AG20443 (cell line): ENCODE results near the gene SCN1B.
"Not testable (repeated sequence)": the region's sequence is repeated elsewhere in the genome, so short reads cannot be mapped to it uniquely, and the experiment has no call there.

Source experiments
- DNase-seq: peaks from one replicate; pipeline ENCODE4 v3.0.0; 2012; ENCODE audit warnings: low spot score, mixed read lengths

The SCN1B gene

GRCh38 chr19:35017507-35017906 lies 12.8 kb upstream of the SCN1B start:
- DNase-seq = no peak

DNA sequence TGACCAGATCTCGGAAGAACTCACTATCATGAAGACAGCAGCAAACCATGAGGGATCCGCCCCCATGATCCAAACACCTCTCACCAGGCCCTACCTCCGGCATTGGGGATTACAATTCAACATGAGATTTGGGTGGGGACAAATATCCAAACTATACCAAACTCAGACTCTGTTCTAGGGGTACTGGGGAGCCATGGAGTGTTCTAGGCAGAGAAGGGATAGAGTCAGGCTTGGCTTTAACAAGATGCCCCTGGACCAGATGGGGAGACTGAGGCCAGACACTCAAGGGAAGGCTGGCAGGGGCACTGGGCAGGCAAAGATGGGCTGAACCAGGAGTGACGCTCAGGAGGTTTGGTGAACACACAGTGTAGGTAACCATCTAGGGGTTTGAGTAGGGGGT lies 11.9 kb upstream of the SCN1B start:
- no peak for DNase-seq

GRCh38 chr19:35019144-35019543 lies 11.1 kb upstream of the SCN1B start:
- DNase-seq = no peak

DNA sequence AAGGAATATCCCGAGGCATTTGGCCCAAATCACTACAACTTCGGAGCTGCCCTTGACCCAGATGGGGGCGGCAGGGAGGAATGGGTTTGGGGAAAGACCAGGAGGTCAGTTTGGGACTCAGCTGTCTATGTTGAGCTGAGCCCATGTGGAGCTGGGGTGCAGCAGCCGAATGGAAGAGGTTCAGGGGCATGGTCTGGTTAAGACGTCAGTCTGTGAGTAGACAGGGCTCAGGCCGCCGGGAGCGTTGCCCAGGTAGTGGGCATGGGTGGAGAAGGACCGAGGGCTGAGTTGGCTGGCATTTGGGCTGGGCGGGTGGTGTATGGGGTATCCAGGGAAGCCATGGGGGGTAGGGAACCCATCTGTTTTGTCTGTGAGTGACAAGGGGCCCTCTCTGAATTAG lies 9.3 kb upstream of the SCN1B start:
- no peak for DNase-seq

- no peak for DNase-seq
These were observed 8.7 kb upstream of the SCN1B start for GRCh38 chr19:35021596-35021995.

DNA sequence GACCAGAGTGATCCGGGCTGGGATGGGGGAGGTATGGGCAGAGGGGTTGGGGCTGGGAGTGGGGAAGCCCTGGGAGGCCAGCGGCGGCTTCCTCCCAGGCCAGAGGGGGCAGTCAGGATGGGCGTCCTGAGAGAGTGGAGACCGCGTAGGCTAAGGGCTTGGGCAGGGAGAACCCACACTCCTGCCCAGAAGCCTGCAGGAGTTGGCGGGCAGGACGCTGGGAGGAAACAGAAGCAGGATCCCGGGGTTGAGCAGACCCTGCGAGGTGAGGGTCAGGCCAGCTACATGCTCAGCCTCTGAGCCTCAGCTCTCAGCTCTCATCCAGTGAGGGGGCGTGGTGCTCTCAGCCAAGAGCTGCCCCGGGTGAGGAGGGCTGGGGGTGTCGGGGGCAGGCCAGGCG lies 7.8 kb upstream of the SCN1B start:
- no peak for DNase-seq

- no peak for DNase-seq
These were observed 6.8 kb upstream of the SCN1B start for GRCh38 chr19:35023428-35023827.

DNA sequence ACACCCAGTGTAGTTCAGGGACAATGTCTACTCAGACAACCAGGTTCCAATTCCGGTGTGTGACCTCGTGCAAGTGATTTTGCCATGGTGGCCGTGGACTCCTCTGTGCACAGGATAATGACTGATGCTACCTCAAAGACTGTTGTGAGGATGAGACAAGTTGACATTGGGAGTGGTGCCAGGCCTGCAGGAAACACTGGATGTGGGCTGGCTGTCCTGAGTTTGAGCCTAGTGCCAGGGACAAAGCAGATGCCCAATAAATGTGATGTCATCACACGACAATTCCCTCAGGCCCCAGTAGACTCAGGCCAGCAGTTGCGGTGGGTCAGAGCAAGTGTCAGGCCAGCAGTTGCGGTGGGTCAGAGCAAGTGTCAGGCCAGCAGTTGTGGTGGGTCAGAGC lies 6.2 kb upstream of the SCN1B start:
- DNase-seq = no peak

GRCh38 chr19:35025969-35026368 lies 4.3 kb upstream of the SCN1B start:
- DNase-seq = no peak

GRCh38 chr19:35026418-35026817 lies 3.9 kb upstream of the SCN1B start:
- no peak for DNase-seq

GRCh38 chr19:35027009-35027408 lies 3.3 kb upstream of the SCN1B start:
- DNase-seq = no peak

DNA sequence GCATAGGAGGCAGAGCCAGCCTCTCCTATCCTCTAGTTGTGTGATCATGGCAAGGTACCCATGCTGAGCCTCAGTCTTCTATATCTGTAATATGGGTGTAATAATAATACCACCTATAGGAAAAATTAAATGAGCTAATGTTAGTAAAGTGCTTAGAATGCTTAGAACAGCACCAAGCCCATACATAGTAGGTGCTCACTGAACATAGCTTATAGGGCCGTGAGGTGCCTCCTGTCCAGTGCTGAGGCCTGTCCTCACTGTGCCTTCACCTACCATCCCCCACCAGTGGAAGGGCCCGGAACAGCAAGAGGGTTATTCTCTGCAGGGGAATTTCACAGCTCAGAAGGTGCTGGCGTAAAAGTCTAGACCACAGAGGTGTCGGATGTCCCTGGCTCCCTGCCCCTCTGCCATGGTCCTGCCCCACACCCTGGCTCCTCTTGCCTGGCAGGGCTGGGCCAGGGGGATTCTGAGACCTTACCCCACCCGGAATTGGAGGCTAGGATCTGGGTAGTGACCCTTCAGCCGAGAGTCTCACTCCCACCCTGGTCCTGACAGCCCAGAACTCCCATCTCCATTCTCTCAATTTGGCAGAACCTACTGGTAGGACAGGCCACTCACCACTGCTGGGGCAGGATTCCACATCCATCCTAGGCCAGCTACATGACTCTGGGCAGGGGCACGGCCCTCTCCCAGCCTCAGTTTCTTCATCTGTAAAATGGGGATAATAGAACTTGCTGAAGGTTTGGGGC lies 2.2 kb upstream of the SCN1B start:
- peak; percentile 35 for DNase-seq

- not testable (repeated sequence) for DNase-seq
These were observed 1.7 kb upstream of the SCN1B start for GRCh38 chr19:35028600-35028885.

- DNase-seq = not testable (repeated sequence)
These were observed 964 bp upstream of the SCN1B start for GRCh38 chr19:35029275-35029736.

DNA sequence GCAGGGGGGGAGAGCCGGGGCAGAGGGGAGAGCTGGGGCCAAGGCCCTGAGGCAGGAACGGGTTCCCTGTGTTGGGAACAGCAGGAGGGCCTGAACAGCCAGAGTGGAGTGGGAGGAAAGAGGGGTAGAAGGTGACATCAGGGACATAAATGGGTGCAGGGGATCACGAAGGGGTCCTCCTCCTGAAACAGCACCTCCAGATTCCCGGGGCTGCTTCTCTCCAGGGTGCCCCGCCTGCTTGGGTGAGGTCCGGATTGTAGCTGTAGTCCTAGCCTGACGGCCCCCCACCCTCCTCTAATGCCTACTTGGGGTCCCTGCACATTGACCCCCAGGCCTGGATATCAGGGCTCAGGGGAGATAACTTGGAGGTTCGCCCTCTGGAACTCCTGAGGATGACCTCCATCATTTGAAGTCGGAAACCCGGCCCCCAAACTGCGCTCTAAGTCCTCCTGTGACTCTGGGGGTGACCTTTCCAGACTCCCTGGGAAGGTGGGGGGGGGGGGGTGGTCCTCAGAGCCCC lies 473 bp upstream of the SCN1B start:
- DNase-seq = no peak

DNA sequence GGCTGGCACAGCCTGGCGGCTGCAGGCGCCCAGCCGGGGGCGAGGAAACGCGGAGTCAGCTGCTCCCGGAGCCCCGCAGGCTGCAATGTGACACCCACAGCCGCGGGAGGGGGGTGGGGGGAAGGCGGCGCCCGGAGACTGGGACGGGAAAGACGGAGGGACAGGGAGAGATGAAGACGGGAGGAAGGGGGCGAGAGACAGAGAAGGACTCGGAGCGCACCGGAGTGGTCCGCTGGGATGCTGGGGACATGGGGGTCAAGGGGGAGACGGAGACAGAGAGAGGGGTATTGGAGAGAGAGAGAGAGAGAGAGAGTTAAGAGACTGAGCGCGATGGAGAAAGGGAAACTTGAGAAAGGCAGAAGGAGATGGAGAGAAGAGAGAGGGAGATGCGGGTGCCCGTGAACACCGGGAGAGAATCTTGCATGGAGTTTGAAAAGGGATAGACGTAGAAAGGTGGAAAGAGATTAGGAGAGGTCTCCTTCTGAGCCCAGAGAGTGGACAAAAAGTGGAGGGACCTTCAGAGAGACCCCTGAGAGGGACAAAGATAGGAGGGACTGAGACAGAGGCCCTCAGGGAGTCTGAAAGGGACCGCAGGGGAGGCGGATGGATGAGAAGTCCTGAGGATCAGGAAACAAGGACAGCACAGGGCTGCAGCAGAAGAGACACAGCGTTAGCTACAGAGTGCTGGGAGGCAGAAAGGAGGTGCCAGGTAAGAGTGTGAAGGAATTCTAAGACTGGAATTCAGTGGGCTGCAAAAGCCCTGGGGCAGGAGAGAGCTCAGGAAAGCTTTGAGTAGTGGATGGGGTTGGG lies 1.0 kb downstream of the SCN1B start:
- peak; percentile 74 for DNase-seq

- no peak for DNase-seq
These were observed 2.1 kb downstream of the SCN1B start for GRCh38 chr19:35032356-35032865.

DNA sequence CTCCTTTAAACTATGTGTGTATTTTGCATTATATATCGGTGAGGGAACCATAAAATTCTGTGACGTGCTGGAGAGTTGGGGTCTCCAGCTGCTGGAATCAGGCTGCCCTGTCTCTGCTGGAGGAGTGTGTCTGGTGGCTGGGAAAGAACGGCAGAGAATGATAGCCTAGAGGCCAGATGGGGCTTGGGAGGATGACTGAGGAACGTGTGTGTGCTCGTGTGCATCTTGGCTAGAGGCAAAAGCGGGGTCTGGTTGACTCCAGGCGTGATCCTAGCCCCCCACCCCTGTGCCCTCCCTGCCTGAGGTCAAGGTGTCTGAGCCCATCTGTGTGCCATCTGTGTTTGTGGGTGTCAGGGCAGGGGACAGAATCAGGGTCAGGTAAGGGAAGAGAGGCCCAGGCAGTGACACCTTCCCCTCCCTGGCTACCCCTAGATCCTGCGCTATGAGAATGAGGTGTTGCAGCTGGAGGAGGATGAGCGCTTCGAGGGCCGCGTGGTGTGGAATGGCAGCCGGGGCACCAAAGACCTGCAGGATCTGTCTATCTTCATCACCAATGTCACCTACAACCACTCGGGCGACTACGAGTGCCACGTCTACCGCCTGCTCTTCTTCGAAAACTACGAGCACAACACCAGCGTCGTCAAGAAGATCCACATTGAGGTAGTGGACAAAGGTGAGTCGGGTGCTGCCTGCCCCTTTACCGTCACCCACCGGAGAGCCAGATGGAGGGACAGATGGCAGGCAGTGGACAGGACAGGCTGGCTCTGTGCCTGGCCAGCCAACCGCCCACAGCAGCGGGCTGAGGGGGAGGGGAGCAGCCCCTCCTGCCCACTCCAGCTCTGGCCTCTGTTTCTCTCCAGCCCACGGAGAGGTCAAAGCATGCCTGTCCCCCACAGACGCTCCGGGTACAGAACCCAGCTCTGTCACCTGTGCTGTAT lies 3.1 kb downstream of the SCN1B start:
- DNase-seq = no peak

DNA sequence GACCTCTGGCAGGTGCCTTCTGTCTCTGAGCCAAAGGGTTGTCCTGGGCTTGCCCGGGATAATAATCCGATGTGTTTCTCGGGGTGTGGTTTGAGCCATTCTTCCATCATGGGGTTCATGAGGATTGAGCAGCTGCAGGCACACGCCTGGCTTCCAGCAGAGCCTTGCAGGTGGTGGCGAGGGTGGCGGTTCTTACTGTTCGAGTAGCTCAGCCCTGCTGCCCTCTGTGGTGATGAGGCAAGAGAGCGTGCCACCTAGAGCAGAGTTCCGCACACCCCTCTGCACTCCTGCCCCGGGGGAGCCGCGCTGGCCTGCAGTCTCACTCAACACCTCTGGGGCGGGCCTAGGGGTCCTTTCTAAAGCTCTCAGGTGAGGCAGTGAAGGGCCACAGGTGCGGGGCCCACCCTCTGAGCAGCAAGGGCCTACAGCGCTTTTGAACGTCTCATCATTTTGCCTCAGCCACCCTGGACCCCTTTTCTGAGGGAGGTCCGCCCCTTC lies 3.8 kb downstream of the SCN1B start:
- no peak for DNase-seq

DNA sequence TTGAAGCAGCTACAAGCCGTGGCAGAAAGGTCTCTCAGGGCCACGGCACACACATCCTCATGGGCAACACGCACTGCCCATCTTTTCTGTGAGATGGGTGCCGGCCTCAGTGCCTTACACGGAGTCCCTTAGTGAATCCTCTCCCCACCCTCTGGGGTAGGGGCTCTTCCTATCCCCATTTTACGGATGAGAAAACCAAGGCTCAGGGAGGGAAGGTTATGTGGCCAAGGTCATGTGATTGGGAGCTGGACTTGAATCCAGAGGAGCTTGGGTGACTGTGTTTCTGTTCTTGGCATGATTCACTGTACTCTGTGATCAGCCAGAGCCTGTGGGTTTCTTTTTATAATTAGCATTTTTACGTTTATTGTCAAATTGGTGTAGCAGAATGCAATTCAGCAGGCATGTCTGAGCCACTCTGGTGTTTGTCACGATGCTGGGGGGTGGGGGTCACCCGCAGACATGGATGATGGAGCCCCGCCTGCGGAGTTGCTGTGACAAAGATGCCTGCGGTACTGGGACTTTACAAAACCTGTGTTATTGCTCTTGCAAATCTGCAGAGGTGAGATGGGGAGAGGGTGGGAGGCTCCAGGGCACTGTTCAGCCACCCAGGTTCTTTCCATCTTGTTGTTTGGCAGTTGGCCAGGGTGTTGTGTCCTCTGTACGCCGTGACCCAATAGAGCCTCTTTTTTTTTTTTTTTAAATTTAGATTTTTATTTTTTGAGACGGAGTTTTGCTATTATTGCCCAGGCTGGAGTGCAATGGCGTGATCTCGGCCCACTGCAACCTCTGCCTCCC lies 4.5 kb downstream of the SCN1B start:
- no peak for DNase-seq
